Neural progenitor cell (in vitro differentiated cells): Measurements from ENCODE around the gene ITPRID1.

ENCODE experiments used
- EZH2 ChIP-seq: fragments of 200-600 bp; sonication (generic); IDR thresholded peaks from 2 replicates; pipeline ENCODE4 v1.6.1; 2017; ENCODE audit warnings: antibody characterized with exemption, mild to moderate bottlenecking, moderate library complexity
- TF ChIP-seq, protein P1 (sequence below): fragments of 200-600 bp; sonication (generic); IDR thresholded peaks from 2 replicates; pipeline ENCODE4 v1.5.1; 2017; ENCODE audit warnings: antibody characterized with exemption, mild to moderate bottlenecking

DNA sequence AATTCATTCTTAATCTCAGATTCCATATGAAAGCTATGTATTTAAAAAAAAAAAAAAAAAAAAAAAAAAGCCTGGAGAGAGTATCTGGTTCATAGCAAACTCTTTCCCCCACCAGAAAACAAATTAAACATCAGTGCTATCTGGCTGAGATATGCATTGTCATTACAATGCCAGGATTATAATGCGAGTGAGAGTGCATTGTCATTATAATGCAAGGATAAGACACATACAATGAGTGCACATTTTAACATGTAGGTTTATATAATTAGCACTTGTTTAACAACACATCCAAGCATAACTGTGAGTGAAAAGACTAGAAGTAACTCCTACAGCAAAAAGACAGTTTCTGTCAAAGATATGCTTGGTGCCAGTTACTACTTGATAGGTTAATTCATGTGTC is 48.1 kb downstream of the ITPRID1 start:
- TF ChIP-seq EZH2, result no peak
- TF ChIP-seq, protein P1, sequence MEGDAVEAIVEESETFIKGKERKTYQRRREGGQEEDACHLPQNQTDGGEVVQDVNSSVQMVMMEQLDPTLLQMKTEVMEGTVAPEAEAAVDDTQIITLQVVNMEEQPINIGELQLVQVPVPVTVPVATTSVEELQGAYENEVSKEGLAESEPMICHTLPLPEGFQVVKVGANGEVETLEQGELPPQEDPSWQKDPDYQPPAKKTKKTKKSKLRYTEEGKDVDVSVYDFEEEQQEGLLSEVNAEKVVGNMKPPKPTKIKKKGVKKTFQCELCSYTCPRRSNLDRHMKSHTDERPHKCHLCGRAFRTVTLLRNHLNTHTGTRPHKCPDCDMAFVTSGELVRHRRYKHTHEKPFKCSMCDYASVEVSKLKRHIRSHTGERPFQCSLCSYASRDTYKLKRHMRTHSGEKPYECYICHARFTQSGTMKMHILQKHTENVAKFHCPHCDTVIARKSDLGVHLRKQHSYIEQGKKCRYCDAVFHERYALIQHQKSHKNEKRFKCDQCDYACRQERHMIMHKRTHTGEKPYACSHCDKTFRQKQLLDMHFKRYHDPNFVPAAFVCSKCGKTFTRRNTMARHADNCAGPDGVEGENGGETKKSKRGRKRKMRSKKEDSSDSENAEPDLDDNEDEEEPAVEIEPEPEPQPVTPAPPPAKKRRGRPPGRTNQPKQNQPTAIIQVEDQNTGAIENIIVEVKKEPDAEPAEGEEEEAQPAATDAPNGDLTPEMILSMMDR, result no peak
